Stomach (tissue), 4 donors: ENCODE data around the gene ACVR1B.

Source experiments
- CTCF ChIP-seq, 7 experiments: fragments of 450-650 bp in 4 of 7; fragments of 200-600 bp in 3 of 7; sonication (generic) in 3 of 7; IDR thresholded peaks; one replicate each; pipeline ENCODE4 v1.5.1; 2016 to 2019; ENCODE audit warnings: antibody characterized with exemption in 7 of 7, control low read depth in 2 of 7, mild to moderate bottlenecking in 1 of 7
- POLR2A ChIP-seq, 4 donors: fragments of 450-650 bp; IDR thresholded peaks; one replicate each; pipeline ENCODE4 v1.6.1; 2016; ENCODE audit warnings: antibody characterized with exemption in 4 of 4, control low read depth in 2 of 4, mild to moderate bottlenecking in 1 of 4, moderate library complexity in 1 of 4
- POLR2AphosphoS5 ChIP-seq, 3 donors: sonication (generic); formaldehyde crosslinking; IDR thresholded peaks; one replicate each; pipeline ENCODE4 v1.6.1; 2016; ENCODE audit warnings: antibody characterized with exemption in 3 of 3

- TF ChIP-seq POLR2A (IDR thresholded peaks at IDR 0.05) (no peak), CTCF (IDR thresholded peaks at IDR 0.05) (no peak), POLR2AphosphoS5 (IDR thresholded peaks at IDR 0.05) (no peak)
Observed at GRCh38 chr12:52024845-52025230, 73.3 kb downstream of the ACVR1B start.
